CD4-positive, alpha-beta T cell treated with Interleukin-15 for 4 hours (primary cell): Measurements from ENCODE around the gene ZFPL1.

Experiments
- DNase-seq: peaks from one replicate; pipeline ENCODE4 v3.0.0-alpha.2; 2020; ENCODE audit warnings: low spot score

Gene ZFPL1

DNA sequence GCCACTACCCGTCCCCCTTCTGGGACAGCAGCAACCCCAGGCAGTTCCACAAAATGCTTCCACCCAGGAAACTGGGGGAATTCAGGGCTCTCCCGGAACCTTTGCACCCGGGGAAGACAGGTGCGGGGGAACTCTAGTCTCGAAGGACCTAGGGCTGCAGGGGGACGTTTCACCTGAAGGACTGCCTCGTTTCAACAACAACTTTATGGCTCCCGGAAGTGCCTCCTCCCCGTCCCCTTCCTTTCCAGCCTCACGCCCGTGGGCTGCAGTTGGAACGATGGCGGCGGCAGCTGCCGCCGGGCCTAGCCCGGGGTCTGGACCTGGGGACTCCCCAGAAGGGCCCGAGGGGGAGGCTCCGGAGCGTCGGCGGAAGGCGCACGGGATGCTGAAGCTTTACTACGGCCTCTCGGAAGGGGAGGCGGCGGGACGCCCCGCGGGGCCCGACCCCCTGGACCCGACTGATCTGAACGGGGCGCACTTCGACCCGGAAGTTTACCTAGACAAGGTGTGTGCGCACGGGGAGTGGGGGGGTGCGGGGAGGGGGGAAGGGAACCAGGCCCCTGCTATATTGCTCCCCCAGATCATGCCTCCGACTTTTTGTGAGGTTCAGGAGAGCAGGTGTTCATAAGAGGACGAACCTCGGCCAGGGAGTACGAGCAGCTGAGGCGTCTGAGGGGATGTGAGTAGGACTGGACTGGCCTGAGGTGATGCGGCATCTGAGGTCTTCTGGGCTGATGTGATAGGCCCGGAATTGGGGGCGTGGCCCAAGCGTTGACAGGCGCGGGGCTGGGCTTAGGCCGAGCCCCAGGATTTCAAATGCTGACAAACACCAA is 12.2 kb downstream of the ZFPL1 start, which contains the start of gene VPS51:
TSS of gene VPS51 (plus strand) at position 241 of the 833 bp plus-strand sequence. CDS start at position 278, 37 bp downstream.
- DNase-seq: peak; percentile 88

DNA sequence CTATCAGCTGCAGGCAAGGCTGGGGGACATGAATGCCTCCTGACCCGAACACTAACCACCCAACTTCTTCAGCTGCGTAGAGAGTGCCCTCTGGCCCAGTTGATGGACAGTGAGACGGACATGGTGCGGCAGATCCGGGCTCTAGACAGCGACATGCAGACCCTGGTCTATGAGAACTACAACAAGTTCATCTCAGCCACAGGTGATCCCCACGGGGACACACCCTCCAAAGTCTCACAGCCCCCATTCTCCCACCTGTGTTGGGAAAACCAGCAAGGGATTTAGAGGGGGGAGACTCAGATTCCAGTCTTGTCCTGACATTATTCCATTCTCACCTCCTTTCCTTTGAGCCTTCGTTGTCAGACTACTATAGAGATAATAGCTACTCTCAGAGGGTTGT is 12.9 kb downstream of the ZFPL1 start:
- no peak for DNase-seq

DNA sequence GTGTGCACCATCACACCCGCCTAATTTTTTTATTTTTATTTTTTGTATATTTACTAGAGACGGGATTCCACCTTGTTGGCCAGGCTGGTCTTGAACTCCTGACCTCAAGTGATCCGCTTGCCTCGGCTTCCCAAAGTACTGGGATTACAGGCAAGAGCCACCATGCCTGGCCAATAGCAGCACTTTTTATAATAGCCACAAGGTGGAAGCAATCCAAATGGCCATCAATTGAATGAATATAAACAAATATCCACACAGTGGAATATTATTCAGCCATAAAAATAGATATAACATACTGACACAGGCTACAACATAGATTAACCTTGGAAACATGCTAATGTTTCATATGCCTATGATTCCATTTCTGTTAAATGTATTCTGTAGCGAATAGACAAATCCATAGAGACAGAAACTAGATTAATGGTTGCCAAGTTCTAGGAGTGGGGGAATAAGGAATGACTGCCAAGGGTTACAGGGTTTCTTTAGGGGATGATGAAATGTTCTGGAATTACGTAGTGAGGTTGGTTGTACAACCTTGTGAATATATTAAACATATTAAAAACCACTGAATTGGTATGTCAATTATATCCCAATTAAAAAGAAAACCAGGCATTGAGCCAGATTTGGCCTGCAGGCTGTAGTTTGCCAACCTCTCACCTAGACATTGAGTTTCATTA is 16.8 kb downstream of the ZFPL1 start:
- DNase-seq: no peak

DNA sequence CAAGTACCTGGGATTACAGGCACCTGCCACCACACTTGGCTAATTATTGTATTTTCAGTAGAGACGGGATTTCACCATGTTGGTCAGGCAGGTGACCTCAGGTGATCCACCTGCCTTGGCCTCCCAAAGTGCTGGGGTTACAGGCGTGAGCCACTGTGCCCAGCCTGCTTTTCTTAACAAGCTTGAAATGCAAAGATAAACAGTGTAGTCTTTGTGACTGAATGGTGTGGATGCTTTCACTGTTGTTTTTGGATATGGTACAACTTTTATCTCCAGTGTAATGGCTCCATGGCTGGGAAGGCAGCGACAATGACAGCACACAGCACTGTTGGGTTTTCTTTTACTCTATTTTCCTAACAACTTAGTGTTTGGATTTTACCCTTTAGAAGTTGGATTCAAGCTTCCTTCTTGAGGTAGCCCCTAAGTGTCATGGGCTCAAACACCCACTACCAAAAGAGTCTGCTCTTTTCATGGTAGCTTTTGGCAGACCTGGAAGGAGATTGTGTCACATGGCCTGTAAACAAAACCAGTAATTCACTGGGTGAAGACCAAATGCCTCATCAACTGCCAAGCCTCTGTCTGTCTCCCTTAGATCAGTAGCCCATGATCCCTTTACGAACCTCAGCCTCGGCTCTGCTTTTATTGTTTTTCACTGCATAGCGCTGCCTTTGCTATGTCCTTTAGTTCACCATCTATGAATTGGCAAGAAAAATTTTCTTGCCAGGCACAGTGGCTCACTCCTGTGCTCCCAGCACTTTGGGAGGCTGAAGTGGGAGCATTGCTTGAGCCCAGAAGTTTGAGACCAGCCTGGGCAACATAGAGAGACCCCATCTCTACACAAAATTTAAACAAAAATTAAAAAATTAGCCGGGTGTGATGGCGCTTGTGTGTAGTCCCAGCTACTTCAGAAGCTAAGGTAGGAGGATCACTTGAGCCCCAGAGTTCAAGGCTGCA is 18.4 kb downstream of the ZFPL1 start:
- no peak for DNase-seq

DNA sequence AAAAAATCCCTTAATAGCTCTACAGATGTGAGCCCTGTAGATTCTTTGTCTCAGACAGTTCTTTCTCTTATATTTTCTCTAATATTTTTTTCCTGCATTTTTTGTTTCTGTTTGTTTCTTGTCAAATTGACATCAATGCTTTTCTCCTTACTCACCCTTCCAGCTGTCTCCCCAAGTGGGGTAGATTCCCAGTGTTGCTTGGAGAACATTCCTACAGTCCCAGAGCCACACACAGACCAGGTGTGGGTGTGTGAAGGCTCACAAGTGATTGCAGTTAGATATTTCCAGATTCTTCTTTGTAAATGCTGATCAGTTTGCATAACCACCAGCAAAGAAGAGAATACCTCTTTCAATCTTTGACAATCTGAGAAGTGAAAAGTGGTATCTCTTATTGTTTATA is 19.5 kb downstream of the ZFPL1 start:
- no peak for DNase-seq

DNA sequence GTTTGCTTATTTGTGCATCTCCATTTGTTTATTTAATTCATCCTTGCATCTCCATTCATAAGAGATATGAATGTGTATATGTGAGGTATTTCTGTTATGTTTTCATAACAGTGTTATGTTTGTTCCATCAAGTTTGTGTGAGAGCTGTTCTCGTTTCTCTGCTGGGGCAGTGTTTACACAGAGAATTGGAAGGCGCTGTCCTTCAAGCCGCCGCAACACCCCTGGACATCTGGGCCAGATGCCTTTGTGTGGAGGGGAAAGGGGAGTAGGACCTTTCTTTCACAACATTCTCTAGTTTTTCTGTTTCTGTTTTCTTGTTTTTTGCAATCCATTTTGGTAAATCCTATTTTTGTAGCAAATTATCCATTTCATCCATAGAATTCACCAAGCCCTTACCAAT is 20.6 kb downstream of the ZFPL1 start:
- no peak for DNase-seq

DNA sequence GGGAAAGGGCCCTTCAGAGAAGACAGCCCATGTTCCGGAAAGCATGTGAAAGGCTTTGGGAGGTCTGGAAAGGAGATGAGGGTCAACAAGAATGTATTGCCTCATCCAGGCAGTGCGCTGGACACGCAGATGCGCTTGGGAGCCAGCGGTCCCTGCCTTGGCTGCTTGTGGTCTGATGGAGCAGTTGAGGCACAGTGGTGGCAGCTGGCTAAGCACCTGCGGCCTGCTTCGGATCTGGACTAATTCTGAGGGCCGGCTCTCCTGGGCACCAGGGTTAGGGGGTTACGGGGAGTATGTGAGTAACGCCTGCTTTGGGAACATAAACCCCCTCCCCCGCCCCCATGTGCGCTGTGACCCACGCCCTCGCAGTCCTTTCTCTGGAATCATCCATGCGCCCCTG is 23.1 kb downstream of the ZFPL1 start:
- DNase-seq: no peak

DNA sequence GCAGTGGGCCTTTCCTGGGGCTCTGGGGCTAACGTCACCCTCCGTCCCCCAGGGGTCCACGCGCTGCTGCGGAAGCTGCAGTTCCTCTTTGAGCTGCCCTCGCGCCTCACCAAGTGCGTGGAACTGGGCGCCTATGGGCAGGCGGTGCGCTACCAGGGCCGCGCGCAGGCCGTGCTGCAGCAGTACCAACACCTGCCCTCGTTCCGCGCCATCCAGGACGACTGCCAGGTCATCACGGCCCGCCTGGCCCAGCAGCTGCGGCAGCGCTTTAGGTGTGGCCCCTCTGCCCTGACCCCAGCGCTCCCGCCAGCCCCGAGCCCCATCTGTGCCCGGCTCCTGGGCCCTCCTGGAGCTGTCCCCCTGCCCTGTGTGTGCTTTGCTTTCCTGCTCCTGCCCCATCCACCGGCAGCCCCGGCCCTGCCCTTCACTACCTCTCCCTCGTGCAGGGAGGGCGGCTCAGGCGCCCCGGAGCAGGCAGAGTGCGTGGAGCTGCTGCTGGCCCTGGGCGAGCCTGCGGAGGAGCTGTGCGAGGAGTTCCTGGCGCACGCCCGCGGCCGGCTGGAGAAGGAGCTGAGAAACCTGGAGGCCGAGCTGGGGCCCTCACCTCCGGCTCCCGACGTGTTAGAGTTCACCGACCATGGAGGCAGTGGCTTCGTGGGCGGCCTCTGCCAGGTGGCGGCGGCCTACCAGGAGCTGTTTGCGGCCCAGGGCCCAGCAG is 23.9 kb downstream of the ZFPL1 start:
- DNase-seq: no peak

DNA sequence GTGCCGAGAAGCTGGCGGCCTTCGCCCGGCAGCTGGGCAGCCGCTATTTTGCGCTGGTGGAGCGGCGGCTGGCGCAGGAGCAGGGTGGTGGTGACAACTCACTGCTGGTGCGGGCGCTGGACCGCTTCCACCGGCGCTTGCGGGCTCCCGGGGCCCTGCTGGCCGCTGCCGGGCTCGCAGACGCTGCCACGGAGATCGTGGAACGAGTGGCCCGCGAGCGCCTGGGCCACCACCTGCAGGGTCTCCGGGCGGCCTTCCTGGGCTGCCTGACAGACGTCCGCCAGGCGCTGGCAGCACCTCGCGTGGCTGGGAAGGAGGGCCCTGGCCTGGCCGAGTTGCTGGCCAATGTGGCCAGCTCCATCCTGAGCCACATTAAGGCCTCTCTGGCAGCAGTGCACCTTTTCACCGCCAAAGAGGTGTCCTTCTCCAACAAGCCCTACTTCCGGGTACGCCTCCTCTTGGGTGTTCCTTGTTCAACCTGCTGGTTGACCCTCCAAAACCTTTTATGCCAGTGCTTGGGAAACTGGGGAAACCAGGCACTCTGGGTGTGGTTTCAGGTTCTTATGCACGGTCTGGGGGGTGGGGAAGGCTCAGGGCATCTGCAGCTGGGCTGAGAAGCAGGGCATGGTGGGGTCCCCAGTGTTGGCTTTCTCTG is 24.6 kb downstream of the ZFPL1 start:
- DNase-seq: no peak

DNA sequence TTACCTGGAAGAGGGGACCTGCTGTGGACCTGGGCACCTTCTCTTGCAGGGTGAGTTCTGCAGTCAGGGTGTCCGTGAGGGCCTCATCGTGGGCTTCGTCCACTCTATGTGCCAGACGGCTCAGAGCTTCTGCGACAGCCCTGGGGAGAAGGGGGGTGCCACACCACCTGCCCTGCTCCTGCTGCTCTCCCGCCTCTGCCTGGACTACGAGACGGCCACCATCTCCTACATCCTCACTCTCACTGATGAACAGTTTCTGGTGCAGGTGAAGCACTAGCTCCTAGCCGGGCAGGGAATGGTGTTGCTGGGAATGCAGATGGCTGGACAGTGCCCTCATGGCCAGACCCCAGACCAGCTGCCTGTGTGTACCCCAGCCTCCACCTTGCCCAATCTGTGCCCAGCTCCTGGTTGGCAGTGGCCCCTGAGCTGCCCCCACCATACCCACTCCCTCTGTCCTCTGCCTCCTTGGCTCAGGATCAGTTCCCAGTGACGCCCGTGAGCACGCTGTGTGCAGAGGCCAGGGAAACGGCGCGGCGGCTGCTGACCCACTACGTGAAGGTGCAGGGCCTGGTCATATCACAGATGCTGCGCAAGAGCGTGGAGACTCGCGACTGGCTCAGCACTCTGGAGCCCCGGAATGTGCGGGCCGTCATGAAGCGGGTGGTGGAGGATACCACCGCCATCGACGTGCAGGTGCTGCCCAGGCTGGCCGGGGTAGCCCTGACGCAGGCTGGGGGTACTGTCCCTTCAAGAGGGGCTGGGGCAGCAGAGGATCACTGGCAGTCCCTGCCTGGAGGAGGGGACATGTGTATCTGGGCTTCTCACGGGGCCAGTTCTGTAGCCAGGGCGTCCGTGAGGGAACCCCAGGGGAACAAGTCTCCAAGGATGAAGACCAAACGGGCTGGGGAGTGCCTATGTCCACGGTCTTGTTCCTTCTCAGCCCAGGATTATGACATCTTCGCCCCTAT is 25.5 kb downstream of the ZFPL1 start:
- DNase-seq: no peak

DNA sequence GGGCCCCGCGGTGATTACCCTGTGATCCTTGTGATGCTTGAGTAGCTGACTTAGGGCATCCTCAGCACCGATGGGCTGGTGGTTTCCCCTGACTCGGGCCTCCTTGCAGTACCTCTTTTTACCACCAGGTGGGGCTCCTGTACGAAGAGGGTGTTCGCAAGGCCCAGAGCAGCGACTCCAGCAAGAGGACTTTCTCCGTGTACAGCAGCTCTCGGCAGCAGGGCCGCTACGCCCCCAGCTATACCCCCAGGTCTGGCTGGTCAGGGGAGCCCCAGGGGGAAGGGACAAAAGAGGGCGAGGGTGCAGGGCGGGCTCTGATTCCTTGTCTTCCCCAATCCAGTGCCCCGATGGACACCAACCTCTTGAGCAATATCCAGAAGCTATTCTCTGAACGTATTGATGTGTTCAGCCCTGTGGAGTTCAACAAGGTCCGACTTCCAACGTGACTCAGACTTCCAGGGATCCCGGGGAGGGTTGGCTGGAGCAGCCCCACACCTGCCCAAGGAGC is 26.4 kb downstream of the ZFPL1 start:
- DNase-seq: peak; percentile 96

DNA sequence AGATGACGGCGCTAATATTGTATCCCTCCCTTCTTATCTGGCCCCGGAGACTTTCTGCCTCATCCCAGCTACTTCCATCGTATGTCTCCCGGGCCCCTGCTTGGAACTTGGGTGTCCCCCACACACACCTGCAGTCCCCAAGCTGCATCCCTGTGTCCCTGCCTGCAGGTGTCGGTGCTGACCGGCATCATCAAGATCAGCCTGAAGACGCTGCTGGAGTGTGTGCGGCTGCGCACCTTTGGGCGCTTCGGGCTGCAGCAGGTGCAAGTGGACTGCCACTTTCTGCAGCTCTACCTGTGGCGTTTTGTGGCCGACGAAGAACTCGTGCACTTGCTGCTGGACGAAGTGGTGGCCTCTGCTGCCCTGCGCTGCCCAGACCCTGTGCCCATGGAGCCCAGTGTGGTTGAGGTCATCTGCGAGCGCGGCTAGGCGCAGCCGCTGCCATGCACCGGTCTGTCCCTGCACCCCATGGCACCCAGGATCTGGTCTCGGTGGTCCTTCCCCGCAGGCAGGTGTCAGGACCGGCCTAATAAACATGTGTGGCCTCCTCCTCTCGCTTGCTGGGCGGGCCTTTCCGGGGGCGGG is 27.2 kb downstream of the ZFPL1 start:
- no peak for DNase-seq

DNA sequence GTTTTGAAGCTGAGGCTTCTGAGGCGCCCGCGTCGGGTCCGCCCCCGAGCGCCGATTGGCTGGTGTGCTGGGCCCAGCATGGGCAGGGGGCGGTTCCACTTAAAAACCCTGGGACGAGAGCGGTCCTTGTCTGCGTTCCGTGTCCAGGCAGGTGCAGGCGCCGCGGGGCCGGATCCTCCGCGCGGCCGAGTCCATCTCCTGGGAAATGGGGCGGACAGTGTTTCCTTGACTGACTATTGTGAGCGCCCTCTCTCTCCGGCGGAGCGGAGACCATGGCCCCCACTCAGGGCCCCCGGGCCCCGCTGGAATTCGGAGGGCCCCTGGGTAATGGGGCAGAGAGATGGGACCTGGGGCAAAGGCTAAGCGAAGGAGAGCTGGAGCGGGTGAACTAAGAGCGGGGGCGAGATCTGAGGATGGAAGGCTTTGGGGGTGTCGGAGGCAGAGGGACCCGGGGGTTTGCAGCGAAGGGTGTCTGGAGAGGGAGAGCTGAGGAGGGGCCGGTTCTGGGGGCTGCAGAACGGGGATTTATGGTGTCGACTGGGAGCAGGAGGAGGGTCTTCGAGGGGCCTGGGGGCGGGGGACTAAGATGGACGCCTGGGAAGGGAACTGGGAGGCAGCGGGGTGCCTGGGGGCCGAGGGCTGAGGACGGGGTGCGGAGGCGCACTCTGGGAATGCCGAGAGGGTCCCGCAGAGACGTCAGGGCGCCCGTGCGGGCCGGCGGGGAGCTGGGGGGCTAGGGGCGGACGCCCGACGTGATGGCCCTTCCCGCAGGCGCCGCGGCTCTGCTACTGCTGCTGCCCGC is 27.9 kb downstream of the ZFPL1 start, which contains the start of gene TM7SF2:
TSS of gene TM7SF2 (plus strand) at position 129 of the 802 bp plus-strand sequence. CDS start at position 273, 144 bp downstream.
- DNase-seq: peak; percentile 94

DNA sequence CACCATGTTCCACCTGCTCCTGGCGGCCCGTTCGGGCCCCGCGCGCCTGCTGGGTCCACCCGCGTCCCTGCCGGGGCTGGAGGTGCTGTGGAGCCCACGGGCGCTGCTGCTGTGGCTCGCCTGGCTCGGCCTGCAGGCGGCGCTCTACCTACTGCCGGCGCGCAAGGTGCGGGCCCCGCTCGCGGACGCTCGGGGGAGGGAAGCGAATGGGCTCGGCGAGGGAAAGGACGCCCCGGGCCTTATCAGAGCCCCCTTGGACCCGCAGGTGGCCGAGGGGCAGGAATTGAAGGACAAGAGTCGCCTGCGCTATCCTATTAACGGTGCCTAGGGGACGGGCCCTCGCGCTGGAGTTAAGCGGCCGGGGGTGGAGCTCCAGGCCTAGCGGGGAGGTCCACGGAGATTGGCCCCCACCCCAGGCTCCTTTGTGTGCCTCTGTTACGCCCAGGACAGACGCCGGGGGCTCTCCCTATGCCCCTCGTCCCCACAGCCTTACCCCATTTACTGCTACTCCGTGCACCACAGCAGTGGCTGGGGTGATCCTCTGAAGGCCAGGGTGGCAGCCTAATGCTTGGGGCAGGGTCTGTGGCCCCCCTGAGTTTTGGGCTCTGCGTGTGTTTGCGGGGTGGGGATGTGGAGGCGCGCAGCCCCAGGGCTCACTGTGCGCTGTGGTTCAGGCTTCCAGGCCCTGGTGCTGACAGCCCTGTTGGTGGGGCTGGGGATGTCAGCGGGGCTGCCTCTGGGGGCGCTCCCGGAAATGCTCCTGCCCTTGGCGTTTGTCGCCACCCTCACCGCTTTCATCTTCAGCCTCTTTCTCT is 28.7 kb downstream of the ZFPL1 start:
- DNase-seq: peak; percentile 77

DNA sequence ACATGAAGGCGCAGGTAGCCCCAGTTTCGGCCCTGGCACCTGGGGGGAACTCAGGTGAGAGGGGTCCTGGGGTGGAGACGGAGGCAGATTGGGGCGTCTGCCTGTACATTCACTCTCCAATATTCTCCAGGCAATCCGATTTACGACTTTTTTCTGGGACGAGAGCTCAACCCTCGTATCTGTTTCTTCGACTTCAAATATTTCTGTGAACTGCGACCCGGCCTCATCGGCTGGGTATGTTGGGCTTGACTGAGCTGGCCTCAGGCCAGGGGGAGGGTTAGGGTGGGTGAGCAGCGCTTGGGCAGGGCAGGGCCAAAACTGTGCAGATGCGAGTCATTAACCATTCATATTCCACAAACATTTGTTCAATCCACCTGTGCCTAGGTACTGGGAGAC is 29.3 kb downstream of the ZFPL1 start:
- DNase-seq: no peak

DNA sequence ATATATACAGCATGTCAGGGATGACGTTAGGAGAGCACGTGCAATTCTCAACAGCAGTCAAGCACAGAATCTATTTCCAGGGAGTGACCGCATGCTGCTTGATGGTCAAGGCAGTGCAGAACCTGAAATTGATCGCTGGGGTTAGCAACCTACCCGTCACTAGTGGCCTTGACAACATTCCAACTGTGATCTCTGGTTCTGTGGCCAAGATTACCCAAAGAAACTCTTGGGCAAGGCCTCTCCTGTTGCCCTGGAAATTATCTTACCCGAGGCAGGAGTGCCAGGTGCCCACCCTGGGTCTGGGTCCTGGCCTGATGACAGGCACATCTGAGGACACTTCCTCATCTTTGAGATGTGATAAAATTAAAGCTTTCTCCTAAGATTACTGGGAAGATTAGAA is 29.8 kb downstream of the ZFPL1 start:
- no peak for DNase-seq

DNA sequence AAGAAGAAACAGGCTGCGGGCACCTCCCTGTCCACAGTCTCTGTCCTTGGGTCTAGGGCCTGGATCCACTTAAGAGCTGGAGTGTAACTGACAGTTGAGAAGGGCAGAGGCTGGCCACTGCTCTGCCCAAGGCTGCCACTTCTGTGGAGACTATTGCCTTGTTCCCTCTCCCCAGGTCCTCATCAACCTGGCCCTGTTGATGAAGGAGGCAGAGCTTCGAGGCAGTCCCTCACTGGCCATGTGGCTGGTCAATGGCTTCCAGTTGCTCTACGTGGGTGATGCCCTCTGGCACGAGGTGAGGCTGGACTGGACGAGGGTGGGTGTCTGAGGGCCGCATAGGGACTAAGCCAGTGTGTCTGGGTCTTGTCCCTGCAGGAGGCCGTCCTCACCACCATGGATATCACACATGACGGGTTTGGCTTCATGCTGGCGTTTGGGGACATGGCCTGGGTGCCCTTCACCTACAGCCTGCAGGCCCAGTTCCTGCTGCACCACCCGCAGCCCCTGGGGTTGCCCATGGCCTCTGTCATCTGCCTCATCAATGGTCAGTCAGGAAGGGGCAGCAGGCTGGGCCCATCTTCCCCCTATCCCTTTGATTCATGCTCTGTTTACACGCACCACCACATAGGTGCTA is 30.6 kb downstream of the ZFPL1 start:
- DNase-seq: no peak
